ENCODE data around the gene SHANK1.

SHANK1 gene

DNA sequence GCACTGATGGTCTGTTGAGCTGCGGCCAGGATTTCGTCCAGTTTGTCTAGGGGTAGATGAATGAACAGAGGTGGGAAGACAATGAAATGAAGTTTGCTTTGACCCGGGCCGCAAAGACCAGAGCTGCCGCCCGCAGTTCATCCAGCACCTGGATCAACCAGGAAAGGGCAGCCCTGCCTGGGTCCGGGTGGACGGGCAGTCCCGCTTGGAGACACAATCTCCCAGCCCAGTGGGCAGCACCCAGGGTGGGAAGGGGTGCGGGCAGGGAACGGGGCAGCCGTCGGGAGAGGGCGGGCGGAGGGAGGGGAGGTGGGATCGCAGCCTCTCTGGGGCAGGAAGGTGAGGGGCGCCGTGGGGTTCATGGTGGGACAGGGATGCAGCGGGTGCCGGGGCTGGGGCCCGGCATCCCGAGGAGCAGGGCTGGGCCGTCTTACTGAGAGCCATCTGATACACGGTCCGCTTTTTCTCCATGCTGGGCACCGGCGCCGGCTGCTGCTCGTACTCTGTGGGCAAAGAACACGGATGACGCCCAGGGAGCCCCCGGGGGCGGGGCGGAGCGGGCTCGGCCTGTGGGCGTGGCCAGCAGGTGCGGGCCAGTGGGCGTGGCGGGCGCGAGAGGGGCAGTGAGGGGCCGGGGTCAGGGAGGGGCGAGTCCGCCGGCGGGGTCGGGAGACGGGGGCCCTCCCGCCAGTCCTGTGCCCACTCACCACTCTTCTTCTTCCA is 33.1 kb downstream of the SHANK1 start:
- no peak for DNase-seq (ENCODE audit: low spot score)

DNA sequence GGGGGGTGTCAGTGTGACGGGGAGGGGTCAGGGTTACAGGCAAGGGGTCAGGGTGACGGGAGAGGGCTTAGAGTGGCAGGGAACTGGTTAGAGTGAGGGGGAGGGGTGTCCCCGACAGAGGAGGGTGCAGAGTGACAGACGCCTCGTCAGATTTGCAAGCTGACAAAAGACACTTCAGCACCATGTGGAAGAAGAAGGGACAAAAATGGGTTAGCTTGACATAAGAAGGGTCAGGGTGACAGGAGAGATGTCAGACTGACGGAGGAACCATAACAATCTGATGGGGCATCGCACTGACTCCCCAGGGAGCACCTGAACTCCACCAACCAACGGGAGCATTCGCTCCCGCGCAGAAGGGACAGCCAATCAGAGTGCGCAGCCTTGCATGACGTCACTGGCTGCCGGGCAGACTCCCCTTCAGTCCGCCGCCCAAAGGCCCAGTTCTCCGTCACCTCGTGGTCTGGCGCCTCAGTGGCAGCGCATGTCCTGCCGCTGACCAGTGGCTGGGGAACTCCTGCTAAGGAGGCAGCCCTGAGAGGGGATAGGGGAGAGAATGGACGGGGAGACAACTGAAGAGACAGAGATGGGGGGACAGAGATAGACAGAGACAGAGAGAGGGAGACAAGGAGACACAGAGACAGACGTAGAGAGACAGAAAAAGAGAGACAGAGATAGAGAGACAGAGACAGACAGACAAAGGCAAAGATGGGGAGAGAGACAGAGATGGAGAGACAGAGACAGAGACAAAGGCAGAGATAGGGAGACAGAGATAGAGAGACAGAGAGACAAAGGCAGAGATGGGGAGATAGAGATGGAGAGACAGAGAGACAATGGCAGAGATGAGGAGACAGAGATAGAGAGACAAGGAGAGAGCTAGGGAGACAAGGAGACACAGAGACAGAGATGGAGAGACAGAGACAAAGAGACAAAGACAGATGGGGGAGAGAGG is 40.2 kb downstream of the SHANK1 start:
- peak; percentile 59 for DNase-seq (ENCODE audit: low spot score)

DNA sequence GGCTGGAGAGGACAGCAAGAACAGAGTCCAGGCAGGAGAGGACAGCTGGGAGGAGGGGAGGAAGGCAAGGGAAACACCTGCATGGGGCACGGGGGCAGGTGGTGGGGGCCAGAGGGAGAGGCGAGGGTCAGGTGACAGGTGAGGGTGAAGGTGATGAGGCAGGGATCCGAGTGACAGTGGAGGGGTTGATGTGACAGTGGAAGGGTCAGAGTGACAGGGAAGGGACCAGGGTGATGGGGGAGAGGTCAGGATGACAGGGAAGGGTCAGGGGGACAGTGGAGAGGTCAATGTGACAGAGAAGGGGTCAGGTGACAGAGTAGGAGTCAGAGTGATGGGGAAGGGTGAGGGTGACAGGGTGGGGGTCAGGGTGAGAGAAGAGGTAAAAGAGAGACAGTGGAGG is 41.3 kb downstream of the SHANK1 start:
- DNase-seq (ENCODE audit: low spot score) = no peak

DNA sequence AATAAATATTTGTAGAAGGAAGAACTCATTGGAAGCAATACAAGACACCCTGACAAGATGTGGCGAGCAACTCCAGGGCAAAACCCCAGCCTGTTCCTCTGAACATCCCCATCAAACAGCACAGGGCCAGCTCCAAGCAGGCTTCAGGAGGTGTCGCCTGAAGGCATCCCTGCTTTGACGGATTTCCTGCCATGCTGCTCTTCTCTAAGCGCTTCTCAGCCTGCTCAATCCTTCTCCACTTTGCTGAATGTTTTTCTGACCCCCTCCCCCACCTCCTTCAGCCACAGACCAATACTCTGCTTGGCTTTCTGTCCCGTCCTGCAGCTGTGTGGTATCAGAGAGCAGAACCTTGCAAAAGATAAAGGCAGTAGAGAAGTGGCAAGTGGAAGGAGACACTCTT is 42.0 kb downstream of the SHANK1 start:
- no peak for DNase-seq (ENCODE audit: low spot score)

DNA sequence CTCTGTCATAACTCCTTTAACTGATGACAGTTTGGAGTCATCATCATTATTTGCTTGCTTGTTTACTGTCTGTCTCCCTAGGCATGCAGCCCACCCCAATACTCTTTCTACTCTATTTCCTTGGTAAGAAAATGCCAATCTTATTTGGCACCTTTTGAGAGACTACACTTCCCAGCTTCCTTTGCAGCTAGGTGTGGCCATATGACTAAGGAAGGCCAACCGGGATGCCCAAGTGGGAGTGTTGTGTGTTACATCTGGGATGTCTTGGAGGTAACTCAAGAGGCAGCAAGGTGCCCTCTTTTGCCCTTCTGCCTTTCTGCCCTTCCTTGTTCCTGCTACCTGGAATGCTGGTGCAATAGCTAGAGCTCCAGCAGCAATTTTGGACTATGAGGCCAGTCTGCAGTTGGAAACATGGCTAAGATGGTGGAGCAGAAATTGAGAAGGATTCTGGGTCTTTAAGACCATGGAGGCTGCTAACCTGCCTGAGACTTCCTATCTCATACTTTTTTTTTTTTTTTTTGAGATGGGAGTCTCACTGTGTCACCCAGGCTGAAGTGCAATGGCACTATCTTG is 42.9 kb downstream of the SHANK1 start:
- no peak for DNase-seq (ENCODE audit: low spot score)

DNA sequence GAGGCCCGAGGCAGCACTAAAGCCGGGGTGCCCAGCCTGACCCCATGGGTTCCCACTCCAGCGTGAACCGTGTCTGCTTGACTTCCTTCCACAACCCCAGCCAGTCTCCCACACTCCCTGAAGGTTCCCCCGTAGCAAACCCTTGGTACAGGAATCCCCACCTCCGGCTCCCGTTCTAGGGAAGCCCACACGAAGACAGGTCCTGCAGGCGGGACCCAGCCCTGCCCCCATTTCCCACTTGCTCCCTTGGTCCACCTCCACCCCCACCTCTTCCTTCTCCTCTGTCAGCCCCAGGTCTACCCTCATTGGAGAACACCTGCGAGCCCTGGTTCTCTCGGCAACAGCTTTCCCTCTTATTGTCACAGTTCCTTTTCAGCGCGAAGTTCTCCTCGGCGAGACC is 46.5 kb downstream of the SHANK1 start:
- DNase-seq (ENCODE audit: low spot score) = no peak

DNA sequence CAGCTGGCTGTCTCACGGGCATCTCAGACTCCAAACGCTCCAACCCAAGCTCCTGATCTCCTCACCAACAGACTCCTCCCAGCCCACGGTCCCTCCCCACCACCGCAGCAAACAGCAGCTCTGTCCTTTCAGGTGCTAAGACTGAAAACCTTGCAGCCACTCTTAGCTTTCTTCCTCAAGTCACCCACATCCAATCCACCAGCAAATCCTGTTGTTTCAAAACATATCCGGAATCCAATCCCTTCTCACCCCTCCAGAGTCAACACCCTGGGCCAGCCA is 49.6 kb downstream of the SHANK1 start:
- DNase-seq (ENCODE audit: low spot score) = no peak

DNA sequence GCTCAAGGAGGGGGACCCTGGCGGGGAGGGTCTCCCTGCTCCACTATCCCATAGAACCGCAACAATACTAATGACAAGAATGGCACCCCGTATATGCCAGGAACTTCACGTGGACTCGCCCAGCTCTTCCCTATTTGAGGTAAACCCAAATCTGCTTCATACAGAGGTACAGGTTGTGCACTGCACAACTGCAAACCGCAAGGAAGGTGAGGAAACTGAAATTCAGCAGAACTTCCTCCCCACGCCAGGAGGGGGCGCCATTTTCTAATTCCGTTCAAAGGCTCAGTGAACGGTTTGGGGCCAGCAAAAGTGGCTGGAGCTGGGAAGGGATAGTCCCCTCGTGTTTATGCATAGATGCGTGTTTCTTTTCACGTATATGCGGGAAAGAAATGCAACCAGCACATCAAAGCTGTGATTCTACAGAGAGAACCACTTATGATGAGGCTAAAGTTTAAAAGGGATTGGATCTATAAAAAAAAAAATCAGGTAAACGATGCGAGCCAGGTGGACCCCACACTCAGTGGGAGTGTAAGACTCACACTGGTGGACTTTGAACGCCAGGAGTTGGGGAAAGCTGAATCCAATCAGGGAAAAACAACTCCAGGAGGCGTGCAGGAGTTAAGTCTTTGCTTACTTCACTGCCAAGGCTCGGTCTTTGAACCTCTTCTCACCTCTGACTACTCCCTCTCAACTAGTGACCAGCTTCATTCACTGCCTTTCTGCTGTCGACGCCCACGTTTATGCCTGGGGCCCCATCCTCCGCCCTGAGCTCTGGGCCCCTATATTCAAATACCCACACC is 50.1 kb downstream of the SHANK1 start:
- no peak for DNase-seq (ENCODE audit: low spot score)

DNA sequence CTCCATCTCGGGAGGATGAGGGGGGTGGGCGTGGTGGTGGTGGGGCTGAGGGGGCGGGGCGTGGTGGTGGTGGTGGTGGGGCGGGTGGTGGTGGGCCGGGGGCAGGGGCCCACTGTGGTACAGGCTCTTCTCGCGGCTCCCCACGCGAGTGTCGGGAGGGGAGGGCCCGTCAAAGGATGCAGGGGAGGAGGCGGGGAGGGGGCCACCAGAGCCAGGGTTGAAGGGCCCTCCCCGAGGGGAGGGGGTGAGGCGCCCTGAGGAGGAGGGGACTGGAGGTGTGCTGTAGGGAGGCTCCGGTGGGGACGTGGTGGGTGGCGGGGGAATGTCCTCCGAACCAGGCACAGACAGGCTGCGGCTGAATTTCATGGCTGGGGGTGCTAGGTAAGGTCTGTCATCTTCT is 50.7 kb downstream of the SHANK1 start:
- DNase-seq (ENCODE audit: low spot score) = no peak

DNA sequence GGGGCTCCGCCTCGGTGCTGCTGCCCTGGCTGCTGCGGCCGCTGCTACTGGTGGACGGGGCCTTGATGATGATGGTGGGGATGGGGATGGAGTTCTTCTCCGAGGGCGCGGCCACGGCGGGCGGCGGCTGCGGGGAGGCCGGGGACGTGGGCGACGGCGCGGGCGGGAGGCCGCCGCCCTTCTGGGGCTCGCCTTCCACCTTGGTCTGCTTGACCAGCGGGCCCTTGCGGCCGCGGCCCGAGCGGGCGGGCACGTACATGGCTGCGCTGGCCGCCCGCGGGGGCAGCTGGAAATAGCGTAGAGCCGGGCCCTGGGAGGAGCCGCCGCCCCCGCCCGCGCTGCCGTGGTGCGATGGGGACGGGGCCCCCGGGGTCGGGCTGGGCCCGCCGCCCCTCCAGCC is 51.2 kb downstream of the SHANK1 start:
- DNase-seq (ENCODE audit: low spot score) = no peak

DNA sequence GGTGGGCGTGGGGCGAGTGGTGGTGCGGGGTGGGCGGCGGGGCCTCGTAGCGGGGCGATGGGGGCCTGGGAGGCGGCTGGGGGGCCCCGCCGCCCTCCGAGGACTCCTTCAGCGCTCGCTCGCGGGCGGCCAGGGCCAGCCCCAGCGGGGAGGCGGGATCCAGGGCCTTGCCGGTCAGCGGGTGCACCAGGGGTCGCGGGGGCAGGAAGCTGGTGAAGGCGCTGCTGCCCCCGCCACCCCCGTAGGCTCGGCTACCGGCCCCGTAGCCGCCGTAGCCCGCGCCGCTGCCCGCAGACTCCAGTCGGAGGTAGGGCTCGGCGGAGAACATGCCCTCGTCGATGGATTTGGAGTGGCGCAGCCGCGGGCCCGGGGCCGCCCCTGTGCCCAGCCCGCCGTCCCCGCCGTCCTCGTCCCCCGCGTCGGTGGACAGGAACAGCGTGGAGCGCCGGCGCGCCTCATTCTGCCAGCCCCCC is 51.8 kb downstream of the SHANK1 start:
- no peak for DNase-seq (ENCODE audit: low spot score)

DNA sequence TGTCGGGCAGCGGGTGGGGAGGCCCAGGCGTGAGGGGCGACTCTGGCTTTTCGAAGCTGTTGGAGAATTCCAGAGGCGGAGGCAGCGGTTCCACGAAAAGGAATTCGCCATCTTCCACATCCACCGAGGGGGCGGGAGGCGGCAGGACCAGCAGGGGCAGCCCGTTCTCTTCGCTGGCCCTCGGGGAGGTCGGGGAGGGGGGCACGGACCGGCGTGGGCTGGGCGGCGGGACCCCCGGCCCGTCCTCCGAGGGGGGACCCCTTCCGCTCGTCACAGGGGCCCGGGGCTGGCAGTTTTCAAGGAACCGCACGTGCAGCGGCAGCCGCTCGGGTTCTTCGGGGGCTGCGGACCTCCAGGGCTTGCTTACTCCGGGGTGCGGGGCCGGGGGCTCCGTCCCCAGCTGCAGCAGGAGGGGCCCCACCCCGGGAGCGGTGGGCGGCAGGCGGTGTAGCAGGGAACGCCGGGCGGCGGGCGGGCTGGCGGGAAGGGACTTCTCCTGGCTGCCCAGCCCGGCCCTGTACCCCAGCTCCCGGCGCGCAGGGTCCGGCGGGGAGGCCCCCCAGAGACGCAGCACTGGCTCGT is 52.3 kb downstream of the SHANK1 start:
- no peak for DNase-seq (ENCODE audit: low spot score)

DNA sequence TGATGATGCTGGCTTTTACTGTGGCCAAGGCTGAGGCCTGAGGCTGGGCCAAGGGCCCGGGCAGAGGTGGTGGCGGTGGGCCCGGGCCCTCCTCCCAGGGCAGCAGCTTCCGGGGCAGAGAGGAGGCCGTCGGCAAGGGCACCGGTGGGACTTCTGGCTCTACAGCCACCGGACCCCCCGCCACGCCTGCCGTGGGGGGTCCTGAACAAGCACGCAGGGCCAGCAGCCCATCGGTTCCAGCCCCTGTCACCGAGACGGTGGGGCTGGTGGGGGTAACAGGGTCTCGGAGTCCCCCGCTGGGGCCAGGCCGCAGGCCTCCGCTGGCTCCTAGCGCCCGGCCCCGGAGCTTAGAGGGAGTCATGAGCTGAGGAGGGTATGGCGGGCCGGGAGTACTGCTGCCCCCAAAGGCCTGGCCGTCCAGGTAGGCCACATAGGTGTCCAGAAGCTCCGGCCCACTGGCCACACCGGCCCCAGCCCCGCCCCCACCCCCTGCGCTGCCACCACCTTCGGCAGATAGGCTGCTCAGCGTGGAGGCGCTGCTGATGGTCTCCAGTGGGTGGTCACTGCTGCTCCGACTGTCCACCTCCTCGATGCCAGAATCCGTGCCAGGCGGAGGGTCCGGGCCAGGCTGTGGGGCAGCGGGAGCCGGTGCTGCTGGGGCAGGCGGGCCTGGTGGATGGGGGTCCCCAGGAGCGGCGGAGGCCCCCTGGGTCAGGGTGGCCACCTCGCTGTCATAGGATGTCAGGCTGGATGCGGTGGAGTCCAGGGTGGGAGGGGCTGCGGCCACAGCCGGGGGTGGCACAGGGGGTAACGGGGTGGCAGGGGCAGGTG is 53.0 kb downstream of the SHANK1 start:
- DNase-seq (ENCODE audit: low spot score) = no peak

DNA sequence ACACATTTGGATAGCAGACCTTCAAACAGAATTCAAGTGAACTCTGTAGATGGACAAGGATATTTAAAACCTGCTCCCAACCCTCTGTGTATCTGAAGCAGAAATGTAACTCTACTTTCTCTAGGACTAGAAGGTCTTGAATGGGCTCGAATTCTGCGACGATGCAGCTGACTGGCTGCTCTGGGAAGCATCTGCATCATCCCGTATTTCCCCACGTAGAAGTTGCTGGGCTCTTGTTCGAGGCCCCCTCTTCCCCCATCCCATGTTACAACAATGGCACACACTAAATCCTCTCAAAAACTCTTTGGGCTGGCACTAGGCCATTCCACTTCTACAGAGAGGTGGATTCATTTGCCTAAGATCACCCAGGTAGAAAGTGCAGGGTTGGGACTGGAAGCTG is 55.4 kb downstream of the SHANK1 start:
- no peak for DNase-seq (ENCODE audit: low spot score)

DNA sequence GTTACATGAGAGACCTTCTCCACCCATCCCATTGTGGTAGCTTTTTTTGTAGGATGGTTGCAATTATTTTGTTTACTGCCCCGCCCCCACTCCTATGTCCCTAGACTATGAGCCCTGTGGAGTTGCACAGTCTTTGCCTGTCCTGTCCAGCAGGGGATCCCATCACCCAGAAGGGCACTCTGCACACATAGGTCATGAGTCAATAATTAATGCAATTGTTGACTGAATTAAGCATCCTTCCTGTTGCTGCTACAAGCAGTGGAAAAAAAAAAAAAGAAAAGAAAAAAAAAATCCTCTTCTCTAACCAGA is 56.2 kb downstream of the SHANK1 start:
- DNase-seq (ENCODE audit: low spot score) = no peak

DNA sequence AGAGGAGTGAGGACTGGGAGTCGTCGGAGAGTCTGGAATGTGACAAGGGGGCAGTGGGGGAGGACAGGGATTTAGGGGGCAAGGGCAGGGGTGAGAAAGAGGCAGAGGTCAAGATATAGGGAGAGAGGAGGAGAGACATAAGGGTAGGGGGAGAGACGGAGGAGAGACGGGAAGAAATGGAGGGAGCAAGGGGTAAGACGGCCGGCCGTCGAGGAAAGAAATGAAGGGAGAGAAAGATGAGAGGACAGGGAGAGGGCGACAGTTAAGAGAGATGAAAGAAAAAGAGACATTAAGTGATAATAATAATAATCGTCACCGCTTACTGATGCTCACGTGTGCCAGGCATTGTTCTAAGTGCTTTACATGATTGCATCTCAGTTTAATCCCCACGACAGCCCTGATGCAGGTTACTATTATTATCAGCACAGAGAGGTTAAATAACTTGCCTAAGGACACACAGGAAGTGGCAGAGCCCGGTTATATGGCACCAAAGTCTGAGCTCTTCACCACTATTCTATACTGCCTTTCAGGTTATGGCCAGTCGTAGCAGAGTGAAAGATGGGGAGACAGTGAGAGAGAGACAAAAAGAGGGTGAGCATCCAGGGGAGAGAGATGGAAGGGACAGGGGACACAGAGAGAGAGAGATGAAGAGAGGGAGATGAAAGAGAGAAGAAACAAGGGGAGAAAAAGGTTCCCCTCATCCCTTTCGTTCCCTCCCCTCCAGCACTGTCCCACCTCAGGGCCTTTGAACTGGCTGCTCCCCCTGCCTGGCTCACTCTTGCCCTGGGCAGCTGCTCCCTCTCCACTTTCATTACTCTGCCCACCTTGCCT is 56.7 kb downstream of the SHANK1 start:
- DNase-seq (ENCODE audit: low spot score) = no peak

DNA sequence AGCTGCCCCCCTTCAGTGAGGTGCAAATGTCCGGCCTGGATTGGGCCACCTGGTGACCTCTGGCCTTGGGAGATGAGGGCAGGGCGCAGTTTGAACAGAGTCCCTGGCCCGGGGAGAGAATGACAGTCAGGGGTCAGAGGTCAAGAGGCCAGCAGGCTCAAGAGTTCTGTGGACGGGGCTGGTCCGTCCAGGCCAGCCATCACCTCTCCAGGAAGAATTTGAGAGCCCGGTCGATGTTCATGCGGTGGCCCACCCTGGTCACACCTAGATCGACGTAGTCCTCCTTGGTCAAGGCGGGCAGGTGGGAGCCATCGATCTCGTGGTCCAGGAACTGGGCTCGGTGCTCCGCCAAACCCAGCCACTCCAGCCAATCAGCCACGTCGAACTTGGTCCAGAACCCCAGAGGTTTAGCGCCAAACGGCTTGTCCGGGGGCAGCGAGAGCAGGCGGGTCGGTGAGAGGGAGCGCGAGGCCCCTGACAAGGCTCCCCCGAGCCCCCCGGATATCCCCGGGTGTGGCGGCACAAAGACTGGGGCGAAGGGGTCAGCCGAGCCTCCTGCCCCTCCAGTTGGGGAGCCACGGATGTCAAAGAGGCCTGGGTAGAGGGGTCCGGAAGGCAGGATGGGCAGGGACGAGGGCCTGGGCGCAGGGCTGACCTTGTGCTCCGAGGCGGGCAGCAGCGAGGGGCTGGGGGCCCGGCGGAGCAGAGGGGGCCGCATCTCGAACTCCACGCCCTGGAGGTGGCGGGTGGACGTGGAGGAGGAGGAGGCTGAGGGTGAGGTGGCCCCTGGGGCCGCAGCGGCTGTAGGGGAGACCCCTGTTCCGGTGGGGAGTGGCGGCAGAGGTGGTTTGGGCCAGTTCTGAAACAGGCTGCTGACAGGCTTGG is 57.6 kb downstream of the SHANK1 start:
- DNase-seq (ENCODE audit: low spot score) = no peak

DNA sequence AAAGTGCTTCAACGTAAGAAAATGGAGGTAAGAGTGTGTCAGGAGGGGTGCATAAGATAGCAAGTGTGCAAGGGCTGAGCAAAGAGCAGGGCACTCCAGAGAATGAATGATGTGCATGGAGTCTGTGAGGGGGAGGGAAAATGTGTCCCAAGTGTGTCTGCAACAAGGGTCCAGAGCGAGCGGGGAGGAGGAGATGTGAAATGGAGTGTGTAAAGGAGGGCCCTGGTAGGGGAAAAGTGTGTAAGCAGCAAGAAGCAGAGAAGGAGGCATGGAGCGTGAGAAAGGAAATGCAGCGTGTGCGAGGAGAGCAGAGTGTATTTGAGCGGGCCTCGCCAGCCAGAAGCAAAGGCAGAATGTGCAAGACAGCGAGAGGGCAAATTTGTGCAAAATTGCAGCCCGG is 58.6 kb downstream of the SHANK1 start:
- no peak for DNase-seq (ENCODE audit: low spot score)

DNA sequence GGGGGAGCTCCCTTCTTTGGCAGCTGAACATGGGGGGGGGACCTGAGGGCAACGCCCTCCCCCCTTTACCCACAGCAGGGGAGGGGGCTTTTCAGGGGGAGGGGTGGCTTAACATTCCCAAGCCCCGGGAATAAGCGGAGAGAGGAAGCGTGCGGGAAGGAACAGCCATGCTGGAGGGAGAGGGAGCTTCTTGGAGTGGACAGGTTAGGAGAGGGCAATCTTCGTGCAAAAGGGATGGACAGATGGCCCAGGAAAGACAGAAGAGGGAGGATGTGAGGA is 59.6 kb downstream of the SHANK1 start:
- no peak for DNase-seq (ENCODE audit: low spot score)

Measured in putamen (tissue), 1 donor.